Measurements from ENCODE around the gene ANKRD27. TPM values are rescaled to one million over a fixed set of nuclear protein-coding genes. Genes with fewer than 3 reads are reported as not detected.

ANKRD27 gene
- total RNA-seq, 2 donors from 2014 or later = 9.6 to 16.2 TPM

DNA sequence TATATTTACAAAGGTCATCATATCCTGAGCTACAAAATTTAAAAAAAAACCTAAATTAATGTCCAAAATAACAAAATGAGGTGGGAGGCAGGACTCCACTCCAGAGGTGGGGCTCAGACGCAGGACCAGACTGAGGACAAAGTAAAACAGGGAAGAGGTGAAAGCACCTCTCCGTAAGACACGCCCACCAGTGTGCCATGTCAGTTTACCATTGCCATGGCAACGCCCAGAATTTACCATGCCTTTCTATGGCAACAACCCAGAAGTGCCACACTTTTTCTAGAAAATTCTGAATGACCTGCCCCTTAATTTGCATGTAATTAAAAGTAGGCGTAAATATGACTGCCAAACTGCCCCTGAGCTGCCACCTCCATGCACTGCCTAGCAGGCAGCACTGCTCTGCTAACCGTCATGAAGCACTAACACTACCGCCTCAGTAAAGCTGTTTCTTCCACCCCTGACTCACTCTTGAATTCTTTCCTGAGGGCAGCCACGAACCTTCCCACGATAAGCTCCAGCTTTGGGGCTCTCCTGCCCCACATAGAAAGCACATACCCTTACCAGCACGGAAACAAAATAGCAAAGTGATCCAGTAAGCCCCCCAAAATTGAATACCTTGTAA, 116.3 kb downstream of the ANKRD27 start:
- H3K27ac ChIP-seq = no peak overlapping the region
- no peak overlapping the region for H3K4me3 ChIP-seq
- 51 to 54% methylated on average over 7 to 10 of the region's 10 CpGs for WGBS, 2 donors
- no peaks in the 10 kb centered on the region for H3K9me3 ChIP-seq
- H3K36me3 ChIP-seq (replicated peaks in 1 of 2; ENCODE audit: insufficient read depth in 1 of 2, low read depth in 2 of 2) = no peaks in the 10 kb centered on the region
- DNase-seq (no peak), ATAC-seq (no peak)
- no peaks in the 10 kb centered on the region for H3K4me1 ChIP-seq
- no peaks in the 10 kb centered on the region for H3K27me3 ChIP-seq
- TF ChIP-seq POLR2A (IDR thresholded peaks at IDR 0.05) = no peak
- intact Hi-C loops (cut with DNase I) = no loop called here

GRCh38 chr19:32555786-32556185, 119.2 kb downstream of the ANKRD27 start:
- H3K27ac ChIP-seq = no peak overlapping the region
- ATAC-seq (no peak), DNase-seq (no peak)
- no peaks in the 10 kb centered on the region for H3K4me1 ChIP-seq
- no peak overlapping the region for H3K4me3 ChIP-seq
- intact Hi-C loops (cut with DNase I) = no loop called here
- no peak for TF ChIP-seq POLR2A (IDR thresholded peaks at IDR 0.05)
- no peak for TF ChIP-seq CTCF (IDR thresholded peaks at IDR 0.05)
- no peaks in the 10 kb centered on the region for H3K27me3 ChIP-seq
- no peaks in the 10 kb centered on the region for H3K9me3 ChIP-seq
- no peaks in the 10 kb centered on the region for H3K36me3 ChIP-seq (replicated peaks in 1 of 2; ENCODE audit: insufficient read depth in 1 of 2, low read depth in 2 of 2)
- 45 to 91% methylated on average over 1 of the region's 1 CpG for WGBS, 2 donors

GRCh38 chr19:32550666-32551065, 124.3 kb downstream of the ANKRD27 start:
- 38 to 44% methylated on average over 5 of the region's 5 CpGs for WGBS, 2 donors

More at GRCh38 chr19:32550666-32551065, 124.3 kb downstream of the ANKRD27 start:
- DNase-seq (no peak), ATAC-seq (no peak)
- Histone ChIP-seq H3K4me3 (no peak overlapping the region), H3K36me3 (replicated peaks in 1 of 2; ENCODE audit: insufficient read depth in 1 of 2, low read depth in 2 of 2) (no peaks in the 10 kb centered on the region), H3K4me1 (no peaks in the 10 kb centered on the region), H3K27me3 (no peaks in the 10 kb centered on the region), H3K27ac (no peak overlapping the region), H3K9me3 (no peaks in the 10 kb centered on the region)
- TF ChIP-seq CTCF (IDR thresholded peaks at IDR 0.05) = no peak
- TF ChIP-seq POLR2A (IDR thresholded peaks at IDR 0.05) = no peak
- intact Hi-C loops (cut with DNase I) = no loop called here

Small RNA genes lying within 50 kb of the gene (small RNA-seq; reads per million reads assigned to genes)
- gene RN7SL789P = not detected
- not detected for gene SNORA68B

Other genes with a start within 250 kb of the ANKRD27 start
- 10 to 100 TPM; 47.5 to 53.7 TPM for gene PDCD5, start 94.0 kb downstream of the ANKRD27 start, total RNA-seq
- gene RGS9BP, start 668 bp upstream of the ANKRD27 start, total RNA-seq = not detected
- gene NUDT19, start 16.6 kb upstream of the ANKRD27 start, total RNA-seq = 1 to 10 TPM; 2.3 to 3.9 TPM
- gene TDRD12, start 44.6 kb upstream of the ANKRD27 start, total RNA-seq = under 1 TPM in 1 of 2 donors, not detected in 1; 0.52 TPM
- not detected for gene SLC7A9, start 194.6 kb upstream of the ANKRD27 start, total RNA-seq